Fibroblast of pulmonary artery (primary cell): ENCODE results near the gene USHBP1.
"Not testable (repeated sequence)": the region's sequence is repeated elsewhere in the genome, so short reads cannot be mapped to it uniquely, and the experiment has no call there.

Experiments
- DNase-seq: peaks from one replicate; pipeline ENCODE4 v3.0.0-alpha.2; 2010; ENCODE audit warnings: low read depth
- H3K4me3 ChIP-seq: replicated peaks from 2 replicates; pipeline ENCODE4 v1.5.1; 2011; ENCODE audit warnings: low read depth, mild to moderate bottlenecking, control low read depth, low read length, moderate library complexity
- TF ChIP-seq, protein P1 (sequence below): IDR thresholded peaks from 2 replicates; pipeline ENCODE4 v1.5.1; 2011; ENCODE audit warnings: mild to moderate bottlenecking, control low read depth, low read length, inconsistent platforms; ENCODE audit errors: missing control alignments

The USHBP1 gene

DNA sequence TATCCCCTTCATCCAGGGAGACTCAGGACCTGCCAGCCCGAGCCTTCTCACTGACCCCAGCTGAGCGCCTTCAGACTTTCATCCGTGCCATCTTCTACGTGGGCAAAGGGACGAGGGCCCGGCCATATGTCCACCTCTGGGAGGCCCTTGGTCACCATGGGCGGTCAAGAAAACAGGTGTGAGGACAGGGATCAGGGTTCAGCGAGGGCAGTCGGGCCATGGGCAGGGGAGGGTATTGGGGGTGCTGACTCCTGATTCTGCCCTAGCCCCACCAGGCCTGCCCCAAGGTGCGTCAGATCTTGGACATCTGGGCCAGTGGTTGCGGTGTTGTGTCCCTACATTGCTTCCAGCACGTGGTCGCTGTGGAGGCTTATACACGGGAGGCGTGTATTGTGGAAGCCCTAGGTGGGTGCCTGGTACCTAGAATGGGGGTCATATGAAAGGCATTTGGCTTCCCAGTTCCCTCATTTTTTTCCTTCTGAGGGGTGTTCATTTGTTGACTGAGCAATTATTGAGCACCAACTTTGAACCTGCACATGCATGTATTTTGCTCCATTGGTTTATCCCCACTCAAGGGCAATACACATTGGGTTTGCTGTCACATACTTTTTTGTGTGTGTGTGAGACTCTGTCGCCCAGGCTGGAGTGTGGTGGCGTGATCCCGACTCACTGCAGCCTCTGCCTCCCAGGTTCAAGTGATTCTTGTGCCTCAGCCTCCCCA lies 21.0 kb upstream of the USHBP1 start:
- DNase-seq: no peak
- no peak overlapping the region for H3K4me3 ChIP-seq
- TF ChIP-seq, protein P1, sequence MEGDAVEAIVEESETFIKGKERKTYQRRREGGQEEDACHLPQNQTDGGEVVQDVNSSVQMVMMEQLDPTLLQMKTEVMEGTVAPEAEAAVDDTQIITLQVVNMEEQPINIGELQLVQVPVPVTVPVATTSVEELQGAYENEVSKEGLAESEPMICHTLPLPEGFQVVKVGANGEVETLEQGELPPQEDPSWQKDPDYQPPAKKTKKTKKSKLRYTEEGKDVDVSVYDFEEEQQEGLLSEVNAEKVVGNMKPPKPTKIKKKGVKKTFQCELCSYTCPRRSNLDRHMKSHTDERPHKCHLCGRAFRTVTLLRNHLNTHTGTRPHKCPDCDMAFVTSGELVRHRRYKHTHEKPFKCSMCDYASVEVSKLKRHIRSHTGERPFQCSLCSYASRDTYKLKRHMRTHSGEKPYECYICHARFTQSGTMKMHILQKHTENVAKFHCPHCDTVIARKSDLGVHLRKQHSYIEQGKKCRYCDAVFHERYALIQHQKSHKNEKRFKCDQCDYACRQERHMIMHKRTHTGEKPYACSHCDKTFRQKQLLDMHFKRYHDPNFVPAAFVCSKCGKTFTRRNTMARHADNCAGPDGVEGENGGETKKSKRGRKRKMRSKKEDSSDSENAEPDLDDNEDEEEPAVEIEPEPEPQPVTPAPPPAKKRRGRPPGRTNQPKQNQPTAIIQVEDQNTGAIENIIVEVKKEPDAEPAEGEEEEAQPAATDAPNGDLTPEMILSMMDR: no peak

DNA sequence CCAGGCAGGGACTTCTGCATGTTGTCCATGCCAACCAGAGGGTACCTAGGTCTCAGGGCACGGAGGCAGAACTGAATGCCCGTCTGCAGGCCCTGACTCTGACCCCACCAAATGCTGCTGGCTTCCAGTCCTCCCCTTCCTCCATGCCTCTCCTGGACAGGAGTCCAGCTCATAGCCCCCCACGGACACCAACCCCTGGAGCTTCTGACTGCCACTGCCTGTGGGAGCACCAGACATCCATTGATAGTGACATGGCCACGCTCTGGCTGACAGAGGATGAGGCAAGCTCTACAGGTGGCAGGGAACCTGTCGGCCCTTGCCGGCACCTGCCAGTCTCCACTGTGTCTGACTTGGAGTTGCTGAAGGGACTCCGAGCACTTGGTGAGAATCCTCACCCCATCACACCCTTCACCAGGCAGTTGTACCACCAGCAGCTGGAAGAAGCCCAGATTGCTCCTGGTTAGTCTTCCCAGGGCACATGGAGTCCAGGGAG lies 19.0 kb upstream of the USHBP1 start:
- TF ChIP-seq, protein P1: no peak
- no peak overlapping the region for H3K4me3 ChIP-seq
- DNase-seq: no peak

DNA sequence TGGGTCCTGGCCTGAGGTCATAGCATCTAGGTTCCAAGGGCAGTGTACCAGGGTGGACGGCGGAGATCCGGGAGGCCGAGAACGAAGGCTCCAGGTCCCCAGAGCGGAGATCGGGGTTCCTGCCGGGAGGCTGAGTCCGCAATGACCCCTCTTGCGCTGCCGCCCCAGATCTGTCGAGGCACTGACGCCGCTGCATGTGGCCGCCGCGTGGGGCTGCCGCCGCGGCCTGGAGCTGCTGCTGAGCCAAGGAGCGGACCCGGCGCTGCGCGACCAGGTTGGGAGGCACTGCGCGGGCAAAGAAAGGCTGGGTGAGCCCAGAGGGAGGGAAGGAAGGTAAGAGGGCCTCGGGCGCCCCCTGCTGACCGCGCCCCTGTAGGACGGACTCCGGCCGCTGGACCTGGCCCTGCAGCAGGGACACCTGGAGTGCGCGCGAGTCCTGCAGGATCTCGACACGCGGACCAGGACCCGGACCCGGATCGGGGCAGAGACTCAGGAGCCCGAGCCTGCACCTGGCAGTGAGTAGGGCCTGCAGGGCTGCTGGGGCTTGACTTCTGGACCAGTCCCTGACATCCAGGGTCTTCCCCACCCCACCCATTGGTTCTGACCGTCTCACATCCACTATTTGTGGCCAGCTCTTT lies 18.1 kb upstream of the USHBP1 start:
- TF ChIP-seq, protein P1: peak; percentile 73
- peak; percentile 79 for DNase-seq
- peak overlapping the region; percentile 42 for H3K4me3 ChIP-seq

DNA sequence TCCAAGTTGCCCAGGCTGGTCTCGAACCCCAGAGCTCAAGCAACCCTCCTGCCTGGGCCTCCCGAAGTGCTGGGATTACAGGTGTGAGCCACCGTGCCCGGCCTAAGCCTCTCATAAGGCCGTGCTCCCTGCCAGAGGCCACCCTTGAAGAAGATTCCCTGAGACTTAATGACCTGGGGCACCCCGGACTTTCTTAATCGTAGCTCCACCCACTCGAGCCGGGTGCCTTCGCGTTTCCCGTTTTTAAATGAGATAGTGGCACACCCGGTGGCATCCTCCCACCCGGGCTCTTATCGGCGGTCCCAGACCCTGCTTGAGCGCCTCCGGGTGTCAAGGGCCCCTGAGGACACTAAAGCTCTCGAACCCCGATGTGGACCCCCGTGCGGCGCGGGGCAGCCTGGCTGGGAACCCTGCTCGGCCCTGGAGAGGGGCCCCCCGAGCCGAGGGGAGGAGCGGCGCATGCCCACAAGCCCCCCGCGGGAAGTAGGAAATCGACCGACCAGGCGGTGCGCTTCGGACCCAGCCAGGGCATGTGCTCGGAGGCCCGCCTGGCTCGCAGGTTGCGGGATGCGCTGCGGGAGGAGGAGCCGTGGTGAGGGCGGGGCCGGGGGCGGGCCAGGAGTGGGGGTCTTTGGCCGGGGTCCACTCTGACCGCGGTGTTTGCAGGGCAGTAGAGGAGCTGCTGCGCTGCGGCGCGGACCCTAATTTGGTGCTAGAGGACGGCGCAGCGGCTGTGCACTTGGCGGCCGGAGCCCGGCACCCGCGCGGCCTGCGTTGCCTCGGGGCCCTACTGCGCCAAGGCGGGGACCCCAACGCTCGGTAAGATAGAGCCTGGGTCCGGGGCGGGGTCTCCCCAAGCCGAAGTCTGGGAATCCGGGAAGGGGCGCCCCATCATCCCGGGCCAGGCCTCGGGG lies 17.1 kb upstream of the USHBP1 start, which contains the start of gene ANKLE1:
TSS of gene ANKLE1 (plus strand) at position 511 of the 914 bp plus-strand sequence. CDS start at position 531, 20 bp downstream.
- peak; percentile 22 for DNase-seq
- TF ChIP-seq, protein P1: no peak
- peak within 1 kb of the TSS; percentile 42 for H3K4me3 ChIP-seq

DNA sequence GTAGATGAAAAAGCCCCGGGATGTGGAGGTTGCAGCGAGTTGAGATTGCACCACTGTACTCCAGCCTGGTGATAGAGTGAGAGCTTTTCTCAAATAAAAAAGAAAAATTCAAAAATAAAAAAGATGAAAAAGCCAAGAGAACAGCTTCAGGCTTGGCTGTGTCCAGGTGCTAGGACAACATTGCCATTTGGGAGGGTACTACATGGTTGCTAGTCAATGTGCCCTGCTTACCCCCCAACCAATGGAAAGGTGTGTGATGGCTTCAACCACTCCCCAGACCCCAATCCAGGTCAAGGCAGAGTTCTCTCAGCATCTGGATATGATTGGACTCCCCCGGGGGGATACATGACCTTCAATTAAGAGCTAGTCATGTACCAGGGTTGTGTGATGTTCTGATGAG lies 14.9 kb upstream of the USHBP1 start:
- TF ChIP-seq, protein P1: no peak
- no peak for DNase-seq
- no peak overlapping the region for H3K4me3 ChIP-seq

DNA sequence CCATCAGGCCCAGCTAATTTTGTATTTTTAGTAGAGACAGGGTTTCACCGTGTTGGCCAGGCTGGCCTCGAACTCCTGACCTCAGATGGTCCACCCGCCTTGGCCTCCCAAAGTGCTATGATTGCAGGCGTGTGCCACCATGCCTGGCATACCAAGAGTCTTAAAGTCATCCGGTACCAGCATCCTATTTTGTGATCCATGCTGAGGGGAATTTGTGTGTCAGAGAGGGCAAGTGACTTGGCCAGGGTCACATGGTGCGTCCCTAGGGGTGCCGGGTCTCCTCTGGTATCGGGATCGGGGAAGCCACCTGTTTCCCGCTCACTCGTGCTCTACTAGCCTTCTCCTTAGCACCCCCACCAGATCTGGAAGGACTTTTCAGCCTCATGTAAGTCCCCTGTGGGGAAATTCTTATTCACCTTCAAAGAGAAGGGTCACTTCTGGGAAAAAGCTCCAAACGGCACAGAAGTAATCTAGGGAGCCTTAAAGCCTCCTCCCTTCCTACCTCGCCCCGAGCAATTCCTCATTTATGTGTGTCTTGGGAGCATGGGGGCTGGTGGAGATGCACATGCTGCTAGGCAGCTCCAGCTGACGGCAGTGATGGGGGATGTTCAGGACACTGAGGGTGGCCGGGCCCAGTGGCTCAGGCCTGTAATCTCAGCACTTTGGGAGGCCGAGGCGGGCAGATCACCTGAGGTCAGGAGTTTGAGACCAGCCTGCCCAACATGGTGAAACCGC lies 11.1 kb upstream of the USHBP1 start:
- TF ChIP-seq, protein P1: no peak
- DNase-seq: no peak

DNA sequence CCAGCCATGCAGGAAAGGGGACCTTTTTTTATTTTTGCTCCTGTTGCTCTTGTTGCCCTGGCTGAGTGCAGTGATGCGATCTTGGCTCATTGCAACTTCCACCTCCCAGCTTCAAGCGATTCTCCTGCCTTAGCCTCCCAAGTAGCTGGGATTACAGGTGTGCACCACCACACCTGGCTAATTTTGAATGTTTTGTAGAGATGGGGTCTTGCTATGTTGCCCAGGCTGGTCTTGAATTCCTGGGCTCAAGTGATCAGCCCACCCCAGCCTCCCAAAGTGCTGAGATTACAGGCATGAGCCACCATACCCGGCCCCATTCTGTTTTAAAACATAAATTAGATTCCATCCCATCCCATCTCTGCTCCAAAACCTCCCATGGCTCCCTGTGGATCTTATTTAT lies 10.3 kb upstream of the USHBP1 start:
- not testable (repeated sequence) for H3K4me3 ChIP-seq

More for the DNA sequence above, 11.1 kb upstream of the USHBP1 start:
- H3K4me3 ChIP-seq: no peak overlapping the region

More for the DNA sequence above, 10.3 kb upstream of the USHBP1 start:
- DNase-seq: not testable (repeated sequence)
